Measurements from ENCODE around the gene AKAP7.

AKAP7 gene

DNA sequence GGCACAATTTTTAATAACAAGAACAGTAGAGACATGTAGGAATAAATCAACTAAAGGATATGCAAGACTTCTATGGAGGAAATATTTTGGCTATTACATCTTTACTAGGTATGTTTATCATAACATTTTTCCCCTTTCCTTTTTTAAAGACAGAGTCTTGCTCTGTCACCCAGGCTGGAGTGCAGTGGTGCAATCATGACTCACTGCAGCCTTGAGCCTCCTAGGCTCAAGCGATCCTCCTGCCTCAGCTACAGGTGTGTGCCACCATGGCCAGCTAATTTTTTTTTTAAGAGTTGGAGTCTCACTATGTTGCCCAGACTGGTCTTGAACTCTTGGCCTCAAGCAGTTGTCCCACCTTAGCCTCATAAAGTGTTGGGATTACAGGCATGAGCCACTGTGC is 37.0 kb downstream of the AKAP7 start:
- no peaks in the 10 kb centered on the region for H3K27me3 Mint-ChIP-seq (ENCODE audit: low read depth)
- H3K27ac Mint-ChIP-seq = no peak overlapping the region
- TF ChIP-seq, protein P1, sequence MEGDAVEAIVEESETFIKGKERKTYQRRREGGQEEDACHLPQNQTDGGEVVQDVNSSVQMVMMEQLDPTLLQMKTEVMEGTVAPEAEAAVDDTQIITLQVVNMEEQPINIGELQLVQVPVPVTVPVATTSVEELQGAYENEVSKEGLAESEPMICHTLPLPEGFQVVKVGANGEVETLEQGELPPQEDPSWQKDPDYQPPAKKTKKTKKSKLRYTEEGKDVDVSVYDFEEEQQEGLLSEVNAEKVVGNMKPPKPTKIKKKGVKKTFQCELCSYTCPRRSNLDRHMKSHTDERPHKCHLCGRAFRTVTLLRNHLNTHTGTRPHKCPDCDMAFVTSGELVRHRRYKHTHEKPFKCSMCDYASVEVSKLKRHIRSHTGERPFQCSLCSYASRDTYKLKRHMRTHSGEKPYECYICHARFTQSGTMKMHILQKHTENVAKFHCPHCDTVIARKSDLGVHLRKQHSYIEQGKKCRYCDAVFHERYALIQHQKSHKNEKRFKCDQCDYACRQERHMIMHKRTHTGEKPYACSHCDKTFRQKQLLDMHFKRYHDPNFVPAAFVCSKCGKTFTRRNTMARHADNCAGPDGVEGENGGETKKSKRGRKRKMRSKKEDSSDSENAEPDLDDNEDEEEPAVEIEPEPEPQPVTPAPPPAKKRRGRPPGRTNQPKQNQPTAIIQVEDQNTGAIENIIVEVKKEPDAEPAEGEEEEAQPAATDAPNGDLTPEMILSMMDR (IDR thresholded peaks at IDR 0.05; ENCODE audit: unreplicated experiment in 3 of 3) = no peak
- no peak overlapping the region for H3K4me3 Mint-ChIP-seq
- peaks cover 13% of the 10 kb centered on the region for H3K36me3 Mint-ChIP-seq (ENCODE audit: low read depth)
- H3K9me3 Mint-ChIP-seq = no peaks in the 10 kb centered on the region
- no peaks in the 10 kb centered on the region for H3K4me1 Mint-ChIP-seq

DNA sequence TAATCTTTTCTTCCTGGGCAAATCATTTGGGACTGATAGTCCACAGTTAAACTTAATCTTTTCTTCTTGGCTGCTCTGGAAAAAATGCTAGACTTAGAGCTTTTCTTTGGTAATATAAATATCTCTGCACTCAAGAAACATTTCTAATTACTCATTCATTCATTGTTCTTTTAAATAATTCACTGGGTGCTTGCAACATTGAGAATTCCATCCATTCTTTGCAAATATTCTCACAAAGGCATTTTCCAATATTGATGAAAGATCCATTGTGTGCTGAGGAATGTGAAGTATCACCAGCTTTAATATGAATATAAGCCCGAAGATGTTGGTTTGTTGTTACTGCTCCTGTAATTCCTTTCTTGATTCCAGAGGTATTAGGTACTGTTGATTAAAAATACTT is 38.4 kb downstream of the AKAP7 start:
- peaks cover 18% of the 10 kb centered on the region for H3K36me3 Mint-ChIP-seq (ENCODE audit: low read depth)
- no peaks in the 10 kb centered on the region for H3K4me1 Mint-ChIP-seq
- no peaks in the 10 kb centered on the region for H3K9me3 Mint-ChIP-seq
- H3K27me3 Mint-ChIP-seq (ENCODE audit: low read depth) = no peaks in the 10 kb centered on the region
- no peak overlapping the region for H3K4me3 Mint-ChIP-seq
- TF ChIP-seq, protein P1 (IDR thresholded peaks at IDR 0.05; ENCODE audit: unreplicated experiment in 3 of 3) = no peak
- H3K27ac Mint-ChIP-seq = no peak overlapping the region

DNA sequence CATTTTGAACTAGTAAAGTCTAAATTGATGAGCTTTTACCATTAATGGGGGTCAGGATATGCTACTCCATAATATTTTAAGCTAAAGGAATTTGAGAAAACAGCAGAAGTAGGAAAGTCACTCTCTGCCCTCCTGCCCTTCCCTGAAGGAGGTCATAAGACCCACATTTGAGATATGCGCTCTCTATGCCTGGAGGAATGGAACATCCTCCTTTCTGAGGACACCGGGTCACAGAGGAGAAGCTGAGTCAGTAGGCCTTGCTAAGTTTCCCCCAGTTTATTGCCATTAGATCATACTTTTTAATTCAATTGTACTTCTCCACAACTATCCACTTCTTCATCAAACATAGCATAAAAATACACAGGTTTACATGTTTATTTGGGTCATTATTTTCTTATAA is 40.3 kb downstream of the AKAP7 start:
- no peaks in the 10 kb centered on the region for H3K9me3 Mint-ChIP-seq

DNA sequence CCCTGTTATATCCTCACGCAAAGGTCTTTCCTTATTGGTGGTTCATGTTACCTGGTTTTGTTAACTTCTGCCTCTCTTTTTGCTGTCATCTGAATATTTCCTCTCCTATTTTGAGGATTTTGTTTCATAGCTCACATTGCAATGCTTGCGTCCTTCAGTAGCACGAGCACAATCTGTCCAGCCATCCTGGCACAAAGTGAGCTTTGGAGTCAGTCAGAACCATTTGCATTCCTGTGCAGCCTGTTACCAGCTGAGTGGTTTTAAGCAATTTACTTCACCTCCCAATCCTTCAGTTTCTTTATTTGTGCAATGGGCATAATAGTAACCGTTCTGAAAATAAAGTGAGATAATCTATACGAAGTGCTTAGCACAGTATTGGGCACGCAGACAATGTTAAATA is 42.7 kb downstream of the AKAP7 start:
- TF ChIP-seq, protein P1 (IDR thresholded peaks at IDR 0.05; ENCODE audit: unreplicated experiment in 3 of 3) = no peak
- H3K4me3 Mint-ChIP-seq = no peak overlapping the region
- no peaks in the 10 kb centered on the region for H3K27me3 Mint-ChIP-seq (ENCODE audit: low read depth)
- no peak overlapping the region for H3K27ac Mint-ChIP-seq
- H3K36me3 Mint-ChIP-seq (ENCODE audit: low read depth) = peaks cover 25% of the 10 kb centered on the region
- H3K9me3 Mint-ChIP-seq = no peaks in the 10 kb centered on the region
- H3K4me1 Mint-ChIP-seq = peaks cover 2% of the 10 kb centered on the region

More for the DNA sequence above, 40.3 kb downstream of the AKAP7 start:
- peaks cover 19% of the 10 kb centered on the region for H3K36me3 Mint-ChIP-seq (ENCODE audit: low read depth)
- no peak overlapping the region for H3K27ac Mint-ChIP-seq
- H3K4me3 Mint-ChIP-seq = no peak overlapping the region
- TF ChIP-seq, protein P1 (IDR thresholded peaks at IDR 0.05; ENCODE audit: unreplicated experiment in 3 of 3) = no peak
- H3K4me1 Mint-ChIP-seq = no peaks in the 10 kb centered on the region
- H3K27me3 Mint-ChIP-seq (ENCODE audit: low read depth) = no peaks in the 10 kb centered on the region

DNA sequence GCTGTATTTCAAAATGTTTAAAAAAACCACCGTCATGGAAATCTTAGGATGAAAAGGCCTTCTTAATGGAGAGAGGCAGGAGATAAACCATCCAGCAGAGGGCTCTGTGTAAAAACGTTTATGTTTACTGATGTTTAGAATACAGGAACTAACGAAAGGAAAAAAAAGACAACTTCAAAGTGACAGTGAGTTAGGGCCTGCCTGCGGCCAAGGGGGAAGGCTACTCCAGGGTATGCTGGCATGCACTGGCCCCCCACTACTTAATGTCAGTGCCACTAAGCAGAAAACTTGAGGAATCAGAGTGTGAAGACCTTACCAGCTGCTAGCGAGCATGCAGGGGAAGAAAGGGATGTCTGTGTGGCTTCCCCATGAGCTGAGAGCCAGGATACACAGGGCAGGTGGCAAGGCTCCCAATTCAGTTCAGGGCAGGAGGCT is 47.7 kb downstream of the AKAP7 start:
- peaks cover 47% of the 10 kb centered on the region for H3K36me3 Mint-ChIP-seq (ENCODE audit: low read depth)

More for the DNA sequence above, 47.7 kb downstream of the AKAP7 start:
- TF ChIP-seq, protein P1 (IDR thresholded peaks at IDR 0.05; ENCODE audit: unreplicated experiment in 3 of 3) = peak; percentile 43 to 61 (median 57)
- no peak overlapping the region for H3K27ac Mint-ChIP-seq
- peaks cover 5% of the 10 kb centered on the region for H3K4me1 Mint-ChIP-seq
- no peaks in the 10 kb centered on the region for H3K27me3 Mint-ChIP-seq (ENCODE audit: low read depth)
- H3K4me3 Mint-ChIP-seq = no peak overlapping the region
- H3K9me3 Mint-ChIP-seq = no peaks in the 10 kb centered on the region

Measured in nephron (organoid).